Stimulated activated CD4-positive, alpha-beta T cell treated with anti-CD3 and anti-CD28 coated beads, TNF-alpha, amount 100 ng/mL, for 48 hours (primary cell): ENCODE measurements around the gene KLHL6.
"Not testable (repeated sequence)": the region's sequence is repeated elsewhere in the genome, so short reads cannot be mapped to it uniquely, and the experiment has no call there.

Experiments used
- DNase-seq, 3 donors: peaks; one replicate each; pipeline ENCODE4 v3.0.0-alpha.2; 2020; ENCODE audit warnings: low read depth in 3 of 3

KLHL6 gene

GRCh38 chr3:183485585-183485984 lies 69.9 kb downstream of the KLHL6 start:
- no peak for DNase-seq

- DNase-seq: no peak
Measured at GRCh38 chr3:183485093-183485492, 70.4 kb downstream of the KLHL6 start.

GRCh38 chr3:183484431-183485075 lies 71.0 kb downstream of the KLHL6 start:
- DNase-seq: no peak

- DNase-seq: no peak
Measured at GRCh38 chr3:183481582-183481981, 73.9 kb downstream of the KLHL6 start.

- DNase-seq: no peak
Measured at GRCh38 chr3:183478501-183478900, 77.0 kb downstream of the KLHL6 start.

GRCh38 chr3:183477801-183478456 lies 77.6 kb downstream of the KLHL6 start:
- DNase-seq: no peak

GRCh38 chr3:183475764-183476162 lies 79.7 kb downstream of the KLHL6 start:
- DNase-seq: not testable (repeated sequence)

- no peak for DNase-seq
Measured at GRCh38 chr3:183475016-183475763, 80.3 kb downstream of the KLHL6 start.

- DNase-seq: no peak
Measured at GRCh38 chr3:183473969-183474368, 81.5 kb downstream of the KLHL6 start.

- DNase-seq: no peak
Measured at GRCh38 chr3:183472155-183472554, 83.4 kb downstream of the KLHL6 start.

GRCh38 chr3:183468424-183468823 lies 87.1 kb downstream of the KLHL6 start:
- DNase-seq: no peak

GRCh38 chr3:183466575-183466974 lies 88.9 kb downstream of the KLHL6 start:
- DNase-seq: no peak

- not testable (repeated sequence) for DNase-seq
Measured at GRCh38 chr3:183465710-183466109, 89.8 kb downstream of the KLHL6 start.

- DNase-seq: no peak
Measured at GRCh38 chr3:183464480-183464879, 91.0 kb downstream of the KLHL6 start.

GRCh38 chr3:183460081-183461055 lies 95.1 kb downstream of the KLHL6 start:
- DNase-seq: no peak

- DNase-seq: no peak
Measured at GRCh38 chr3:183455089-183455488, 100.4 kb downstream of the KLHL6 start.

- DNase-seq: no peak
Measured at GRCh38 chr3:183454064-183454463, 101.4 kb downstream of the KLHL6 start.

GRCh38 chr3:183449791-183450190 lies 105.7 kb downstream of the KLHL6 start:
- no peak for DNase-seq

- DNase-seq: no peak
Measured at GRCh38 chr3:183449391-183449790, 106.1 kb downstream of the KLHL6 start.

GRCh38 chr3:183448369-183449128 lies 107.0 kb downstream of the KLHL6 start:
- DNase-seq: no peak
